Neural cell (in vitro differentiated cells): ENCODE measurements around the gene PDIA4. TPM values are rescaled to one million over a fixed set of nuclear protein-coding genes. Genes with fewer than 3 reads are reported as not detected.

ENCODE experiments used
- H2AFZ ChIP-seq: fragments of 200-600, 300-800 bp; sonication (generic), shearing (Covaris generic); 2 replicates; pipeline ENCODE4 v1.6.0; 2014; ENCODE audit warnings: low read depth, mild to moderate bottlenecking, antibody characterized with exemption, low read length, moderate library complexity
- H3F3A ChIP-seq: fragments of 200-600 bp; shearing (Covaris generic); 2 replicates; pipeline ENCODE4 v1.6.1; 2016; ENCODE audit warnings: mild to moderate bottlenecking, moderate library complexity, mixed read lengths, antibody characterized with exemption, low read length; ENCODE audit not compliant: insufficient read depth, poor library complexity, severe bottlenecking
- H3K27ac ChIP-seq: fragments of 200-600, 300-800 bp; sonication (generic), shearing (Covaris generic); 2 replicates; pipeline ENCODE4 v1.5.1; 2014; ENCODE audit warnings: mild to moderate bottlenecking, low read length, moderate library complexity
- H3K27me3 ChIP-seq: fragments of 300-800, 200-600 bp; sonication (generic), shearing (Covaris generic); 2 replicates; pipeline ENCODE4 v1.6.0; 2014; ENCODE audit warnings: mild to moderate bottlenecking, low read depth, low read length, moderate library complexity; ENCODE audit not compliant: insufficient read depth
- H3K36me3 ChIP-seq: fragments of 300-800, 200-600 bp; sonication (generic), shearing (Covaris generic); 2 replicates; pipeline ENCODE4 v1.5.1; 2014; ENCODE audit warnings: mild to moderate bottlenecking, antibody characterized with exemption, low read length, moderate library complexity; ENCODE audit not compliant: insufficient read depth
- H3K4me2 ChIP-seq: fragments of 300-800, 200-600 bp; sonication (generic), shearing (Covaris generic); 2 replicates; pipeline ENCODE4 v1.6.0; 2014; ENCODE audit warnings: mild to moderate bottlenecking, low read length
- H3K4me3 ChIP-seq: fragments of 300-800, 200-600 bp; sonication (generic), shearing (Covaris generic); 2 replicates; pipeline ENCODE4 v1.5.1; 2014; ENCODE audit warnings: mild to moderate bottlenecking, low read length, moderate library complexity
- H3K79me2 ChIP-seq: fragments of 200-600 bp; shearing (Covaris generic); replicated peaks from 2 replicates; pipeline ENCODE4 v1.6.0; 2014; ENCODE audit warnings: mild to moderate bottlenecking, low read length, moderate library complexity; ENCODE audit not compliant: insufficient read depth
- H3K9ac ChIP-seq: fragments of 300-800, 200-600 bp; sonication (generic), shearing (Covaris generic); 2 replicates; pipeline ENCODE4 v1.6.1; 2016; ENCODE audit warnings: mild to moderate bottlenecking, low read length, mixed read lengths
- H3K9me2 ChIP-seq: fragments of 200-600 bp; shearing (Covaris generic); 2 replicates; pipeline ENCODE4 v1.6.1; 2016; ENCODE audit warnings: mild to moderate bottlenecking, low read length, mixed read lengths; ENCODE audit not compliant: insufficient read depth
- H3K9me3 ChIP-seq: fragments of 200-600, 300-800 bp; sonication (generic), shearing (Covaris generic); 2 replicates; pipeline ENCODE4 v1.6.1; 2016; ENCODE audit warnings: mild to moderate bottlenecking, mixed run types, low read length, moderate library complexity, mixed read lengths
- H4K20me1 ChIP-seq: fragments of 200-600 bp; shearing (Covaris generic); 2 replicates; pipeline ENCODE4 v1.6.1; 2016; ENCODE audit warnings: mild to moderate bottlenecking, mixed run types; ENCODE audit not compliant: insufficient read depth
- EP300 ChIP-seq: fragments of 450-650 bp; conservative IDR thresholded peaks from 2 replicates; pipeline ENCODE4 v1.6.1; 2014; ENCODE audit warnings: antibody characterized with exemption, mild to moderate bottlenecking, moderate library complexity; ENCODE audit not compliant: poor library complexity, severe bottlenecking
- EZH2 ChIP-seq: fragments of 200-600, 300-800 bp; shearing (Covaris generic), sonication (generic); IDR thresholded peaks from 2 replicates; pipeline ENCODE4 v1.6.1; 2014; ENCODE audit warnings: antibody characterized with exemption, low read length, borderline replicate concordance, mild to moderate bottlenecking; ENCODE audit not compliant: insufficient read depth, poor library complexity, severe bottlenecking
- MXI1 ChIP-seq: fragments of 450-650 bp; conservative IDR thresholded peaks from 2 replicates; pipeline ENCODE4 v1.6.1; 2014; ENCODE audit warnings: antibody characterized with exemption, mild to moderate bottlenecking; ENCODE audit not compliant: poor library complexity, severe bottlenecking
- POLR2AphosphoS5 ChIP-seq: IDR thresholded peaks from 2 replicates; pipeline ENCODE4 v1.6.1; 2012
- RAD21 ChIP-seq: fragments of 450-650 bp; conservative IDR thresholded peaks from 2 replicates; pipeline ENCODE4 v1.6.1; 2014; ENCODE audit warnings: antibody characterized with exemption, mild to moderate bottlenecking, moderate library complexity
- SMC3 ChIP-seq: fragments of 450-650 bp; conservative IDR thresholded peaks from 2 replicates; pipeline ENCODE4 v1.6.1; 2014; ENCODE audit warnings: antibody characterized with exemption, mild to moderate bottlenecking, moderate library complexity; ENCODE audit not compliant: poor library complexity
- TAF1 ChIP-seq: IDR thresholded peaks from 2 replicates; pipeline ENCODE4 v1.6.1; 2012; ENCODE audit warnings: low read depth
- polyA plus RNA-seq: library from polyadenylated mRNA; depleted of rRNA; stranded (reverse); fragments of >200 nt; gene quantifications from 2 replicates; pipeline ENCODE4 v1.2.3, GENCODE V29; 2014
- TF ChIP-seq, protein P1 (sequence below): fragments of 450-650 bp; IDR thresholded peaks from 2 replicates; pipeline ENCODE4 v1.5.1; 2014; ENCODE audit warnings: antibody characterized with exemption, mild to moderate bottlenecking, moderate library complexity; ENCODE audit not compliant: poor library complexity, severe bottlenecking
- TF ChIP-seq, protein P2 (sequence below): IDR thresholded peaks from 2 replicates; pipeline ENCODE4 v1.6.1; 2012; ENCODE audit warnings: borderline replicate concordance

The PDIA4 gene
- polyA plus RNA-seq, 1 donor from 2014 or later = 41.8 TPM

DNA sequence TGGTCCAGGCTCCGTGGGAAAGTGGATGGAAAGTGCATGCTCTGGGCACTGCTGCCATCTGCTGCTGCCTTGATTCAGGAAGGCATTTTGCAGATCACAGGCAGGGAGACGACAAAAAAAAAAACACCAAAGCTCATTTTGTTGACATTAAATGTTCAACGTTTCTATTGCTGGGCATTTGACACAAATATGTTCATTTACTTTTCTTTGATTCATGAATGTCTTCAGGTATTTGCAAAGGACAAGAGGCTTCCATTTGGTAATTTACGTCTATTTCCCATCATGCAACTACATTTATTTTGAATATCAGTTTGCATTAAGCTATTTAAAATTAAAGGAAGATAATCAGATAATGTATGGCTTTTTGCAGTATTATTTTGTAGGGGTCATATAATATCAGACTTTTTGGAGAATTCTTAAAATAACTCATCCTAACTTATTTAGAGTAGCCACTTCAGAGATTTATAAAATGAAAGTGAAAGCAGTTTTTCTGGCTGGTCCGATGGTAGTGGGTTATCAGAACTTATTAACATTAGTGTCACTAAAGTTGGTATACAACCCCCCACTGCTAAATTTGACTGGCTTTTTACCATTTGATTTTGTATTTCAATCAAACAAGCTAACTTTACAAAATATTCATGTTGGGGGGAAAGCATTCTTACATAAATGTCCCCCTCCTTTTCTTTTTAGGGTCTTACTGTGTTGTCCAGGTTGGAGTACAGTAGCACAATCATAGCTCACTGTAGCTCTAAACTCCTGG, 65.3 kb downstream of the PDIA4 start:
- H3K4me2 ChIP-seq = peak overlapping the region; percentile 46
- peak overlapping the region; percentile 52 for H3K9ac ChIP-seq
- no peaks in the 10 kb centered on the region for H3K36me3 ChIP-seq
- TF ChIP-seq, protein P1, sequence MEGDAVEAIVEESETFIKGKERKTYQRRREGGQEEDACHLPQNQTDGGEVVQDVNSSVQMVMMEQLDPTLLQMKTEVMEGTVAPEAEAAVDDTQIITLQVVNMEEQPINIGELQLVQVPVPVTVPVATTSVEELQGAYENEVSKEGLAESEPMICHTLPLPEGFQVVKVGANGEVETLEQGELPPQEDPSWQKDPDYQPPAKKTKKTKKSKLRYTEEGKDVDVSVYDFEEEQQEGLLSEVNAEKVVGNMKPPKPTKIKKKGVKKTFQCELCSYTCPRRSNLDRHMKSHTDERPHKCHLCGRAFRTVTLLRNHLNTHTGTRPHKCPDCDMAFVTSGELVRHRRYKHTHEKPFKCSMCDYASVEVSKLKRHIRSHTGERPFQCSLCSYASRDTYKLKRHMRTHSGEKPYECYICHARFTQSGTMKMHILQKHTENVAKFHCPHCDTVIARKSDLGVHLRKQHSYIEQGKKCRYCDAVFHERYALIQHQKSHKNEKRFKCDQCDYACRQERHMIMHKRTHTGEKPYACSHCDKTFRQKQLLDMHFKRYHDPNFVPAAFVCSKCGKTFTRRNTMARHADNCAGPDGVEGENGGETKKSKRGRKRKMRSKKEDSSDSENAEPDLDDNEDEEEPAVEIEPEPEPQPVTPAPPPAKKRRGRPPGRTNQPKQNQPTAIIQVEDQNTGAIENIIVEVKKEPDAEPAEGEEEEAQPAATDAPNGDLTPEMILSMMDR = peak; percentile 97
- peak; percentile 96 for TF ChIP-seq SMC3
- TF ChIP-seq EP300 = peak; percentile 14
- TF ChIP-seq MXI1 = peak; percentile 63
- peak; percentile 98 for TF ChIP-seq RAD21
- no peak for TF ChIP-seq EZH2
- TF ChIP-seq TAF1 = no peak
- TF ChIP-seq, protein P2, sequence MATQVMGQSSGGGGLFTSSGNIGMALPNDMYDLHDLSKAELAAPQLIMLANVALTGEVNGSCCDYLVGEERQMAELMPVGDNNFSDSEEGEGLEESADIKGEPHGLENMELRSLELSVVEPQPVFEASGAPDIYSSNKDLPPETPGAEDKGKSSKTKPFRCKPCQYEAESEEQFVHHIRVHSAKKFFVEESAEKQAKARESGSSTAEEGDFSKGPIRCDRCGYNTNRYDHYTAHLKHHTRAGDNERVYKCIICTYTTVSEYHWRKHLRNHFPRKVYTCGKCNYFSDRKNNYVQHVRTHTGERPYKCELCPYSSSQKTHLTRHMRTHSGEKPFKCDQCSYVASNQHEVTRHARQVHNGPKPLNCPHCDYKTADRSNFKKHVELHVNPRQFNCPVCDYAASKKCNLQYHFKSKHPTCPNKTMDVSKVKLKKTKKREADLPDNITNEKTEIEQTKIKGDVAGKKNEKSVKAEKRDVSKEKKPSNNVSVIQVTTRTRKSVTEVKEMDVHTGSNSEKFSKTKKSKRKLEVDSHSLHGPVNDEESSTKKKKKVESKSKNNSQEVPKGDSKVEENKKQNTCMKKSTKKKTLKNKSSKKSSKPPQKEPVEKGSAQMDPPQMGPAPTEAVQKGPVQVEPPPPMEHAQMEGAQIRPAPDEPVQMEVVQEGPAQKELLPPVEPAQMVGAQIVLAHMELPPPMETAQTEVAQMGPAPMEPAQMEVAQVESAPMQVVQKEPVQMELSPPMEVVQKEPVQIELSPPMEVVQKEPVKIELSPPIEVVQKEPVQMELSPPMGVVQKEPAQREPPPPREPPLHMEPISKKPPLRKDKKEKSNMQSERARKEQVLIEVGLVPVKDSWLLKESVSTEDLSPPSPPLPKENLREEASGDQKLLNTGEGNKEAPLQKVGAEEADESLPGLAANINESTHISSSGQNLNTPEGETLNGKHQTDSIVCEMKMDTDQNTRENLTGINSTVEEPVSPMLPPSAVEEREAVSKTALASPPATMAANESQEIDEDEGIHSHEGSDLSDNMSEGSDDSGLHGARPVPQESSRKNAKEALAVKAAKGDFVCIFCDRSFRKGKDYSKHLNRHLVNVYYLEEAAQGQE = no peak
- TF ChIP-seq POLR2AphosphoS5 = no peak
- H3K27ac ChIP-seq = peak overlapping the region; percentile 11
- H3K4me3 ChIP-seq = peak overlapping the region; percentile 60
- no peaks in the 10 kb centered on the region for H3K79me2 ChIP-seq
- no peaks in the 10 kb centered on the region for H3K9me3 ChIP-seq
- H2AFZ ChIP-seq = peak overlapping the region; percentile 5
- no peaks in the 10 kb centered on the region for H4K20me1 ChIP-seq
- no peaks in the 10 kb centered on the region for H3F3A ChIP-seq
- no peaks in the 10 kb centered on the region for H3K9me2 ChIP-seq
- no peaks in the 10 kb centered on the region for H3K27me3 ChIP-seq

DNA sequence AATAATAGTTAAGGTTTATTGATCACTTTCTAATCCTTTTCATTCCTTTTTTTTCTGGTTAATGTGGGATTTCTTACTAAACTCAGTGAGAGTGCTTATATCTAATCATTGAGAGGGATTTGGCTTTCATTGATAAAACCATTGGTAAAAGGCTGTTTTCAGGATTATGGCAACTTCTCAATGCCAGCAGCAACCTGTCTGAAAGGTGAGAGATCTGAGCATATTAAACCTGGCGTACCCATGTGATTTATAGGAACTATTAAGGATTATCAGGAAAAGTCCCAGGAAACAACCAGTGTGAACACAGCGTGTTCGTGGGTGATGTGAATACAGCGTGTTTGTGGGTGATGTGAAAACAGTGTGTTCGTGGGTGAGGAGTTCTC, 65.9 kb downstream of the PDIA4 start:
- Histone ChIP-seq H3K36me3 (no peaks in the 10 kb centered on the region), H3K4me3 (peak overlapping the region; percentile 60), H3K9me2 (no peaks in the 10 kb centered on the region), H3K9me3 (no peaks in the 10 kb centered on the region), H3K27ac (peak overlapping the region; percentile 11), H4K20me1 (no peaks in the 10 kb centered on the region), H3K9ac (peak overlapping the region; percentile 52), H3F3A (no peaks in the 10 kb centered on the region), H2AFZ (no peak overlapping the region), H3K27me3 (no peaks in the 10 kb centered on the region), H3K79me2 (no peaks in the 10 kb centered on the region), H3K4me2 (peak overlapping the region; percentile 46)
- TF ChIP-seq POLR2AphosphoS5 (no peak), TAF1 (no peak), MXI1 (no peak), SMC3 (no peak), EZH2 (no peak), EP300 (no peak), RAD21 (no peak)
- TF ChIP-seq, protein P1 = no peak
- TF ChIP-seq, protein P2 = no peak
